Endothelial cell of umbilical vein (primary cell): Measurements from ENCODE around the gene PFDN4. TPM values are rescaled to one million over a fixed set of nuclear protein-coding genes. Genes with fewer than 3 reads are reported as not detected.

Experiments used
- BruUV-seq: library from RNA; stranded (reverse); fragments of 400-500 nt; replicated peaks from 2 replicates; lab custom pipeline; 2021; lab: Mats Ljungman, UMichigan
- CTCF ChIA-PET: fragments of 300-600, 350-600 bp; sonication (Branson Sonifier 250); formaldehyde crosslinking; loops from one replicate; lab custom pipeline; 2021; ENCODE audit warnings: antibody characterized with exemption, inconsistent platforms; lab: Charles Lee
- POLR2A ChIA-PET: fragments of 300-600, 350-600 bp; sonication (Branson Sonifier 250); formaldehyde crosslinking; loops from one replicate; lab custom pipeline; 2021; ENCODE audit warnings: antibody characterized with exemption, inconsistent platforms; lab: Charles Lee
- DNase-seq: peaks from one replicate; pipeline ENCODE4 v3.0.0-alpha.2; 2011; ENCODE audit warnings: low read depth, low spot score
- FAIRE-seq: peaks from 2 replicates; lab custom pipeline; 2011; peaks lifted over from hg19 to GRCh38; lab: Jason Lieb, UNC
- H2AFZ ChIP-seq: 2 replicates; pipeline ENCODE4 v1.6.0; 2012; ENCODE audit warnings: low read depth, low read length, control low read depth, inconsistent platforms
- H3K27ac ChIP-seq: 2 replicates; pipeline ENCODE4 v1.5.1; 2011; ENCODE audit warnings: low read depth, mild to moderate bottlenecking, control low read depth, low read length, moderate library complexity; ENCODE audit not compliant: insufficient read depth
- H3K27me3 ChIP-seq, 2 experiments: 2 replicates each; pipeline versions ENCODE4 v1.6.0 to v1.6.1; 2011; ENCODE audit warnings: low read length in 2 of 2, mixed read lengths in 1 of 2; ENCODE audit not compliant: control insufficient read depth in 2 of 2, insufficient read depth in 2 of 2
- H3K36me3 ChIP-seq, 2 experiments: 2 replicates in 1 of 2; 3 replicates in 1 of 2; pipeline ENCODE4 v1.5.1; 2011; ENCODE audit warnings: low read length in 2 of 2, mild to moderate bottlenecking in 1 of 2, moderate library complexity in 1 of 2; ENCODE audit not compliant: control insufficient read depth in 2 of 2, insufficient read depth in 2 of 2; ENCODE audit errors: extremely low read depth in 1 of 2
- H3K4me1 ChIP-seq: 3 replicates; pipeline ENCODE4 v1.5.1; 2011; ENCODE audit warnings: mild to moderate bottlenecking, low read length; ENCODE audit not compliant: control insufficient read depth, insufficient read depth; ENCODE audit errors: extremely low read depth
- H3K4me2 ChIP-seq: 2 replicates; pipeline ENCODE4 v1.6.1; 2011; ENCODE audit warnings: low read length, control low read depth, mixed read lengths; ENCODE audit not compliant: insufficient read depth
- H3K4me3 ChIP-seq, 3 experiments: fragments of 200-600 bp in 1 of 3; sonication (generic), shearing (Covaris generic) in 1 of 3; replicated peaks in 1 of 3; 2 replicates each; pipeline ENCODE4 v1.5.1; 2011 to 2016; ENCODE audit warnings: control low read depth in 3 of 3, low read length in 3 of 3, mild to moderate bottlenecking in 2 of 3, inconsistent platforms in 1 of 3, low read depth in 1 of 3, moderate library complexity in 1 of 3; ENCODE audit not compliant: insufficient read depth in 1 of 3
- H3K79me2 ChIP-seq: 2 replicates; pipeline ENCODE4 v1.6.0; 2012; ENCODE audit warnings: low read length, inconsistent platforms; ENCODE audit not compliant: control insufficient read depth, insufficient read depth
- H3K9ac ChIP-seq: replicated peaks from 2 replicates; pipeline ENCODE3; 2011; ENCODE audit warnings: low read length, control low read depth; ENCODE audit not compliant: insufficient read depth; ENCODE audit errors: extremely low read depth
- H3K9me1 ChIP-seq: replicated peaks from 3 replicates; pipeline ENCODE4 v1.6.0; 2011; ENCODE audit warnings: mild to moderate bottlenecking, low read length; ENCODE audit not compliant: control insufficient read depth, insufficient read depth; ENCODE audit errors: extremely low read depth
- H3K9me3 ChIP-seq: replicated peaks from 2 replicates; pipeline ENCODE4 v1.5.1; 2012; ENCODE audit warnings: low read length, inconsistent platforms; ENCODE audit not compliant: control insufficient read depth, insufficient read depth
- H4K20me1 ChIP-seq: replicated peaks from 2 replicates; pipeline ENCODE3; 2011; ENCODE audit warnings: mild to moderate bottlenecking, low read length; ENCODE audit not compliant: control insufficient read depth, insufficient read depth; ENCODE audit errors: extremely low read depth
- CTCF ChIP-seq, 2 donors: IDR thresholded peaks; 1 replicate in 1 of 2; 2 replicates in 1 of 2; pipeline ENCODE4 v1.5.1; 2011; ENCODE audit warnings: low read length in 2 of 2, mild to moderate bottlenecking in 2 of 2, moderate library complexity in 2 of 2, control low read depth in 1 of 2, inconsistent platforms in 1 of 2, low read depth in 1 of 2; ENCODE audit not compliant: insufficient read depth in 1 of 2; ENCODE audit errors: extremely low read depth in 1 of 2
- EZH2 ChIP-seq: IDR thresholded peaks from 2 replicates; pipeline ENCODE4 v1.6.1; 2012; ENCODE audit warnings: borderline replicate concordance, low read depth, mild to moderate bottlenecking, moderate library complexity, low read length, inconsistent platforms; ENCODE audit not compliant: severe bottlenecking
- FOS ChIP-seq: IDR thresholded peaks from 2 replicates; pipeline ENCODE4 v1.6.1; 2011; ENCODE audit warnings: mild to moderate bottlenecking, low read length, moderate library complexity, borderline replicate concordance; ENCODE audit not compliant: insufficient read depth
- GATA2 ChIP-seq: IDR thresholded peaks from 2 replicates; pipeline ENCODE4 v1.7.0; 2011; ENCODE audit warnings: low read depth, mild to moderate bottlenecking, moderate library complexity, mixed read lengths, low read length; ENCODE audit not compliant: insufficient read length, insufficient read depth
- JUN ChIP-seq: IDR thresholded peaks from 2 replicates; pipeline ENCODE4 v1.6.1; 2011; ENCODE audit warnings: borderline replicate concordance, low read depth; ENCODE audit not compliant: insufficient read length, insufficient read depth
- MYC ChIP-seq: IDR thresholded peaks from one replicate; pipeline ENCODE4 v1.6.1; 2011; ENCODE audit warnings: mild to moderate bottlenecking, low read depth, low read length
- POLR2A ChIP-seq: IDR thresholded peaks from 2 replicates; pipeline ENCODE4 v1.6.1; 2012; ENCODE audit warnings: low read depth, mild to moderate bottlenecking, control low read depth, low read length
- POLR2AphosphoS5 ChIP-seq: IDR thresholded peaks from 2 replicates; pipeline ENCODE4 v1.6.1; 2012; ENCODE audit warnings: low read depth, mild to moderate bottlenecking, control low read depth, low read length, moderate library complexity; ENCODE audit not compliant: insufficient read depth
- dilution Hi-C: fragments of 300-500 bp; cut with MboI; formaldehyde crosslinking; loops from one replicate; pipeline ENCODE4 v1.15.0; 2019; ENCODE audit warnings: low sequenced_read_pairs; ENCODE audit not compliant: extremely low pct_ligation_motif_present
- intact Hi-C: fragments of 100-400 bp; cut with micrococcal nuclease; formaldehyde crosslinking; loops from one replicate; pipeline ENCODE4 v1.10.0; 2022
- polyA plus RNA-seq, 4 experiments: library from polyadenylated mRNA; depleted of rRNA in 3 of 4; stranded (reverse) in 3 of 4; unstranded in 1 of 4; fragments of >200 nt; gene quantifications; 2 replicates each; pipeline versions ENCODE4 v1.2.1 to v1.2.3, GENCODE V29; 2011 to 2012; ENCODE audit warnings: missing spikeins in 1 of 4
- total RNA-seq: library from RNA; stranded (reverse); gene quantifications from 2 replicates; pipeline ENCODE4 v1.2.3, GENCODE V29; 2021
- TF ChIP-seq, protein P1 (sequence below): IDR thresholded peaks from 2 replicates; pipeline ENCODE4 v1.6.1; 2011; ENCODE audit not compliant: insufficient read depth, insufficient read length

The PFDN4 gene
- total and polyA plus RNA-seq, 2 donors (not counting 3 experiments of a cell fraction or from before 2014, with no cell fraction given) = 17.5 to 44.2 TPM

DNA sequence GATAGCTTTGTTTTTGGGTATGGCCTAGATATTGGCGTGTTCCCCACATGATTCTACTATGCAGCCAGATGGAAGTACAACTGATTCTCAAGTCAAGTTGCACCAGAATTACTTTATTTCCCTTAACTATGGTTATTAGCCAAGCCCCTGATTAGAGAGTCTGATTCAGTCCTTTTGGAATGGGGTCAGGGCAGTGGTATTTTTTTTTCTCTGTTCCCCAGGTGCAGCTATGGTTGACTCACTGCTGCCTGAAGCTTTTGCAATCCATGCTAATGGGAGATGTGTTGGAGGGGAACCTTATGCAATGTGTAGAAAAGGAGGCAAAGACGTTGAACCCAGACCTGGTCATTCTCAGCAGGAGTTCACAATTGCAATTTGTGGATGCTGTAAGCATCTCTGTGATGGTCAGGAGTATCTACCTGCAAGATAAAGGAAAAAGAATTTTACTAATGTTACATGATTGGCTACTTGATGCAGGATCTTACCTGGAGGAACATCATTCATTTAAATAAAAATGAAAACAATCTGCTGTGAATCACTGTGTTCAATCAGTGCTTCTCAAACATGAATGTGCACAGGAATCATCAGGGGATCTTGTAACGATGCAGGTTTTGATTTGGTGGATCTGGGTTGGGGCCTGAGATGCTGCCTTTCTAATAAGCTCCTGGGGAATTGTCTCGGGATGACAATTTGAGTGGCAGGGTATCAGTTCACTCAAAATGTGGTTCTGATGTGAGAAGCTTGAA is 49.4 kb downstream of the PFDN4 start:
- H3K79me2 ChIP-seq = no peaks in the 10 kb centered on the region
- H3K4me1 ChIP-seq = no peaks in the 10 kb centered on the region
- no peak overlapping the region for H3K4me3 ChIP-seq
- BruUV-seq = no TSS peak
- H3K9me3 ChIP-seq = no peaks in the 10 kb centered on the region
- ChIA-PET POLR2A (no interaction called here), CTCF (interaction anchor here (0.9 to 1.7 kb wide), 2 partner anchors 19 to 57 kb away, joined by 3 read pairs; no protein-coding TSS in a partner anchor)
- no peaks in the 10 kb centered on the region for H4K20me1 ChIP-seq
- DNase-seq (no peak), FAIRE-seq (no peak)
- H3K4me2 ChIP-seq = no peak overlapping the region
- H3K27me3 ChIP-seq = no peaks in the 10 kb centered on the region
- intact Hi-C loops = no loop called here
- H2AFZ ChIP-seq = no peak overlapping the region
- dilution Hi-C loops = no loop called here
- no peak overlapping the region for H3K9ac ChIP-seq
- no peaks in the 10 kb centered on the region for H3K36me3 ChIP-seq
- no peak overlapping the region for H3K27ac ChIP-seq
- no peaks in the 10 kb centered on the region for H3K9me1 ChIP-seq
- TF ChIP-seq GATA2 = no peak
- no peak for TF ChIP-seq JUN
- TF ChIP-seq EZH2 = no peak
- TF ChIP-seq POLR2AphosphoS5 = no peak
- TF ChIP-seq, protein P1, sequence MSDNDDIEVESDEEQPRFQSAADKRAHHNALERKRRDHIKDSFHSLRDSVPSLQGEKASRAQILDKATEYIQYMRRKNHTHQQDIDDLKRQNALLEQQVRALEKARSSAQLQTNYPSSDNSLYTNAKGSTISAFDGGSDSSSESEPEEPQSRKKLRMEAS = no peak
- no peak for TF ChIP-seq MYC
- no peak for TF ChIP-seq CTCF (IDR thresholded peaks at IDR 0.05; ENCODE audit: extremely low read depth in 1 of 2, insufficient read depth in 1 of 2, low read depth in 1 of 2, low read length in 2 of 2)
- TF ChIP-seq FOS = no peak
- TF ChIP-seq POLR2A = no peak
